HG02840 (cell line): Measurements from ENCODE around the gene STX18.
"Not testable (repeated sequence)": the region's sequence is repeated elsewhere in the genome, so short reads cannot be mapped to it uniquely, and the experiment has no call there.

Experiments
- ATAC-seq: cut with Tn5 transposase; IDR thresholded peaks from one replicate; pipeline ENCODE4 v1.9.1; 2021; ENCODE audit warnings: mild to moderate bottlenecking, moderate library complexity, moderate number of reproducible peaks; ENCODE audit not compliant: unreplicated experiment, low FRiP score

The STX18 gene

GRCh38 chr4:4485806-4486205, 56.0 kb downstream of the STX18 start:
- no peak for ATAC-seq

GRCh38 chr4:4481399-4481994, 60.4 kb downstream of the STX18 start:
- no peak for ATAC-seq

GRCh38 chr4:4480685-4481398, 61.0 kb downstream of the STX18 start:
- ATAC-seq: no peak

GRCh38 chr4:4480205-4480604, 61.6 kb downstream of the STX18 start:
- ATAC-seq: no peak

- ATAC-seq: no peak
Observed at GRCh38 chr4:4479366-4479765, 62.5 kb downstream of the STX18 start.

GRCh38 chr4:4477796-4478195, 64.1 kb downstream of the STX18 start:
- ATAC-seq: no peak

GRCh38 chr4:4477391-4477790, 64.5 kb downstream of the STX18 start:
- ATAC-seq: no peak

GRCh38 chr4:4474476-4474875, 67.4 kb downstream of the STX18 start:
- ATAC-seq: no peak

- ATAC-seq: no peak
Observed at GRCh38 chr4:4472344-4472958, 69.4 kb downstream of the STX18 start.

- ATAC-seq: no peak
Observed at GRCh38 chr4:4471195-4471594, 70.7 kb downstream of the STX18 start.

GRCh38 chr4:4470208-4470607, 71.6 kb downstream of the STX18 start:
- no peak for ATAC-seq

- not testable (repeated sequence) for ATAC-seq
Observed at GRCh38 chr4:4465238-4465637, 76.6 kb downstream of the STX18 start.

GRCh38 chr4:4462970-4463369, 78.9 kb downstream of the STX18 start:
- ATAC-seq: no peak

GRCh38 chr4:4461850-4462249, 80.0 kb downstream of the STX18 start:
- no peak for ATAC-seq

- no peak for ATAC-seq
Observed at GRCh38 chr4:4461178-4461577, 80.7 kb downstream of the STX18 start.

- no peak for ATAC-seq
Observed at GRCh38 chr4:4460759-4461158, 81.1 kb downstream of the STX18 start.

GRCh38 chr4:4459181-4459580, 82.7 kb downstream of the STX18 start:
- ATAC-seq: no peak

GRCh38 chr4:4457803-4458553, 83.9 kb downstream of the STX18 start:
- no peak for ATAC-seq

GRCh38 chr4:4456816-4457578, 84.9 kb downstream of the STX18 start:
- ATAC-seq: no peak

GRCh38 chr4:4456351-4456750, 85.5 kb downstream of the STX18 start:
- ATAC-seq: no peak
